ENCODE measurements around the gene ZNF124.
"Not testable (repeated sequence)": the region's sequence is repeated elsewhere in the genome, so short reads cannot be mapped to it uniquely, and the experiment has no call there.

Gene ZNF124

DNA sequence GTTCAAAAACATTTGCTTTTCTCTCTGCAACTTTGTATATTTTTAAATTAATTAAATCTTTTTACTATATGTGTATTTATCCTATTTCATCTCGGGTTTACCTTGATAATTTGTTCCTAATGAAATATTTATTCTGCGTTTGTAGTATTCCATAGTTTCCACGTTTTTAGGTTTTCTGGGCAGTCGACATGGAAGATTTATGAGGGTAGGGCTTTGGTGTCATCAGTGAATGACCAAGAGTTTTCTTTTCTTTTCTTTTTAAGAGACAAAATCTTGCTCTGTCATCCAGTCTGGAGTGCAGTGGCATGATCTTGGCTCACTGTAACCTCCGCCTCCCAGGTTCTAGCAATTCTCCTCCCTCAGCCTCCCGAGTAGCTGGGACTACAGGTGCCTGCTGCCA is 50.4 kb downstream of the ZNF124 start:
- H3K4me1 ChIP-seq (ENCODE audit: low read length), result no peaks in the 10 kb centered on the region
- peaks cover 5% of the 10 kb centered on the region; the same call in 1 of the 2 replicates for H4K20me1 ChIP-seq (ENCODE audit: insufficient read depth, low read length)
- H3K27ac ChIP-seq (ENCODE audit: low read length), result no peak overlapping the region
- no peak overlapping the region for H3K4me3 ChIP-seq (ENCODE audit: low read length)
- no peaks in the 10 kb centered on the region for H3K27me3 ChIP-seq (ENCODE audit: low read depth, low read length)
- H3K36me3 ChIP-seq (replicated peaks; ENCODE audit: low read depth, low read length), result peaks cover 4% of the 10 kb centered on the region
- no peaks in the 10 kb centered on the region for H3K9me3 ChIP-seq (ENCODE audit: insufficient read depth, low read length)
- H3K79me2 ChIP-seq (ENCODE audit: low read length), result no peaks in the 10 kb centered on the region
- H3K4me2 ChIP-seq (ENCODE audit: low read length), result no peak overlapping the region
- TF ChIP-seq CTCF (IDR thresholded peaks at IDR 0.05; ENCODE audit: low read depth, low read length) (no peak), EZH2phosphoT487 (IDR thresholded peaks at IDR 0.05; ENCODE audit: low read depth) (no peak)
- no peak overlapping the region for H3K9ac ChIP-seq (ENCODE audit: low read length)
- no peak overlapping the region for H2AFZ ChIP-seq (ENCODE audit: low read depth, low read length)

- H3K27me3 ChIP-seq (ENCODE audit: low read depth, low read length); H3K4me3 ChIP-seq (ENCODE audit: low read length); H3K4me2 ChIP-seq (ENCODE audit: low read length); H2AFZ ChIP-seq (ENCODE audit: low read depth, low read length); H3K36me3 ChIP-seq (replicated peaks; ENCODE audit: low read depth, low read length); H3K4me1 ChIP-seq (ENCODE audit: low read length); H3K9me3 ChIP-seq (ENCODE audit: insufficient read depth, low read length); H4K20me1 ChIP-seq (ENCODE audit: insufficient read depth, low read length); H3K79me2 ChIP-seq (ENCODE audit: low read length); H3K27ac ChIP-seq (ENCODE audit: low read length); H3K9ac ChIP-seq (ENCODE audit: low read length): not testable (repeated sequence)
These were observed 51.5 kb downstream of the ZNF124 start for GRCh38 chr1:247120408-247120668.

- no peak overlapping the region for H3K9ac ChIP-seq (ENCODE audit: low read length)
- peaks cover 1% of the 10 kb centered on the region; the same call in 1 of the 2 replicates for H4K20me1 ChIP-seq (ENCODE audit: insufficient read depth, low read length)
- H3K79me2 ChIP-seq (ENCODE audit: low read length), result no peaks in the 10 kb centered on the region
- no peaks in the 10 kb centered on the region for H3K27me3 ChIP-seq (ENCODE audit: low read depth, low read length)
- no peak overlapping the region for H2AFZ ChIP-seq (ENCODE audit: low read depth, low read length)
- no peak overlapping the region for H3K27ac ChIP-seq (ENCODE audit: low read length)
- no peaks in the 10 kb centered on the region for H3K9me3 ChIP-seq (ENCODE audit: insufficient read depth, low read length)
- no peak overlapping the region for H3K4me2 ChIP-seq (ENCODE audit: low read length)
- TF ChIP-seq CTCF (IDR thresholded peaks at IDR 0.05; ENCODE audit: low read depth, low read length), result no peak
- TF ChIP-seq EZH2phosphoT487 (IDR thresholded peaks at IDR 0.05; ENCODE audit: low read depth), result no peak
- H3K4me1 ChIP-seq (ENCODE audit: low read length), result no peaks in the 10 kb centered on the region
- peaks cover under 1% of the 10 kb centered on the region for H3K36me3 ChIP-seq (replicated peaks; ENCODE audit: low read depth, low read length)
- H3K4me3 ChIP-seq (ENCODE audit: low read length), result no peak overlapping the region
These were observed 52.0 kb downstream of the ZNF124 start for GRCh38 chr1:247119600-247120407.

- H3K9ac ChIP-seq (ENCODE audit: low read length), result no peak overlapping the region
- no peaks in the 10 kb centered on the region for H3K36me3 ChIP-seq (replicated peaks; ENCODE audit: low read depth, low read length)
- H3K27me3 ChIP-seq (ENCODE audit: low read depth, low read length), result no peaks in the 10 kb centered on the region
- H3K4me3 ChIP-seq (ENCODE audit: low read length), result no peak overlapping the region
- no peaks in the 10 kb centered on the region for H4K20me1 ChIP-seq (ENCODE audit: insufficient read depth, low read length)
- peak; percentile 47 for TF ChIP-seq CTCF (IDR thresholded peaks at IDR 0.05; ENCODE audit: low read depth, low read length)
- no peak for TF ChIP-seq EZH2phosphoT487 (IDR thresholded peaks at IDR 0.05; ENCODE audit: low read depth)
- no peaks in the 10 kb centered on the region for H3K79me2 ChIP-seq (ENCODE audit: low read length)
- no peaks in the 10 kb centered on the region for H3K9me3 ChIP-seq (ENCODE audit: insufficient read depth, low read length)
- no peak overlapping the region for H3K4me2 ChIP-seq (ENCODE audit: low read length)
- H3K27ac ChIP-seq (ENCODE audit: low read length), result no peak overlapping the region
- H3K4me1 ChIP-seq (ENCODE audit: low read length), result no peaks in the 10 kb centered on the region
- H2AFZ ChIP-seq (ENCODE audit: low read depth, low read length), result no peak overlapping the region
These were observed 52.8 kb downstream of the ZNF124 start for GRCh38 chr1:247118946-247119446.
